HG03354 (cell line): ENCODE measurements around the gene MAPK8IP3.
A peak's percentile ranks its signal among the peaks of the same experiment; 100 is the strongest.

Source experiments
- ATAC-seq: cut with Tn5 transposase; IDR thresholded peaks from one replicate; pipeline ENCODE4 v1.9.1; 2021; ENCODE audit warnings: mild to moderate bottlenecking; ENCODE audit not compliant: unreplicated experiment, poor library complexity, severe bottlenecking

The MAPK8IP3 gene

GRCh38 chr16:1674751-1675664 is 31.0 kb upstream of the MAPK8IP3 start:
- ATAC-seq: no peak

GRCh38 chr16:1676661-1677060 is 29.3 kb upstream of the MAPK8IP3 start:
- no peak for ATAC-seq

GRCh38 chr16:1677339-1677738 is 28.7 kb upstream of the MAPK8IP3 start:
- ATAC-seq: no peak

GRCh38 chr16:1677942-1678499 is 28.0 kb upstream of the MAPK8IP3 start, which contains the start of gene JPT2:
Gene JPT2, plus strand, starts transcription at chr16:1678279. Its CDS starts 34 bp downstream, at chr16:1678313.
- peak; percentile 93 for ATAC-seq

GRCh38 chr16:1678500-1679098 is 27.4 kb upstream of the MAPK8IP3 start:
- ATAC-seq: peak; percentile 27

- ATAC-seq: no peak
Measured at GRCh38 chr16:1680361-1680760, 25.6 kb upstream of the MAPK8IP3 start.

- ATAC-seq: no peak
Measured at GRCh38 chr16:1681032-1681431, 25.0 kb upstream of the MAPK8IP3 start.

- no peak for ATAC-seq
Measured at GRCh38 chr16:1687427-1688316, 18.3 kb upstream of the MAPK8IP3 start.

GRCh38 chr16:1688807-1689560 is 17.0 kb upstream of the MAPK8IP3 start:
- ATAC-seq: no peak

- ATAC-seq: no peak
Measured at GRCh38 chr16:1689853-1690252, 16.1 kb upstream of the MAPK8IP3 start.

- ATAC-seq: no peak
Measured at GRCh38 chr16:1690810-1691209, 15.2 kb upstream of the MAPK8IP3 start.

GRCh38 chr16:1691276-1691675 is 14.7 kb upstream of the MAPK8IP3 start:
- ATAC-seq: no peak

GRCh38 chr16:1691956-1692355 is 14.0 kb upstream of the MAPK8IP3 start:
- no peak for ATAC-seq

- ATAC-seq: no peak
Measured at GRCh38 chr16:1696863-1697262, 9.1 kb upstream of the MAPK8IP3 start.

- ATAC-seq: no peak
Measured at GRCh38 chr16:1698680-1699079, 7.3 kb upstream of the MAPK8IP3 start.

- ATAC-seq: no peak
Measured at GRCh38 chr16:1700246-1700645, 5.7 kb upstream of the MAPK8IP3 start.

- no peak for ATAC-seq
Measured at GRCh38 chr16:1701216-1701878, 4.6 kb upstream of the MAPK8IP3 start.

- peak; percentile 5 for ATAC-seq
Measured at GRCh38 chr16:1705324-1705687, 689 bp upstream of the MAPK8IP3 start.
